ENCODE data around the gene NARS2.

NARS2 gene

GRCh38 chr11:78399136-78399535 is 175.5 kb downstream of the NARS2 start:
- Histone ChIP-seq H3K36me3 (ENCODE audit: control insufficient read depth, insufficient read depth, low read length) (peaks cover 8% of the 10 kb centered on the region), H3K4me3 (ENCODE audit: extremely low read depth, insufficient read depth, low read length, poor library complexity, severe bottlenecking) (no peak overlapping the region), H3K4me1 (ENCODE audit: control insufficient read depth, insufficient read depth, low read length, poor library complexity, severe bottlenecking) (peaks cover 3% of the 10 kb centered on the region), H3K27ac (ENCODE audit: low read depth, low read length, severe bottlenecking) (no peak overlapping the region), H3K9me3 (ENCODE audit: control insufficient read depth, low read length) (no peaks in the 10 kb centered on the region)
- 20 to 28% methylated on average over 3 to 4 of the region's 4 CpGs for WGBS, 2 experiments (ENCODE audit: insufficient coverage in 2 of 2)

DNA sequence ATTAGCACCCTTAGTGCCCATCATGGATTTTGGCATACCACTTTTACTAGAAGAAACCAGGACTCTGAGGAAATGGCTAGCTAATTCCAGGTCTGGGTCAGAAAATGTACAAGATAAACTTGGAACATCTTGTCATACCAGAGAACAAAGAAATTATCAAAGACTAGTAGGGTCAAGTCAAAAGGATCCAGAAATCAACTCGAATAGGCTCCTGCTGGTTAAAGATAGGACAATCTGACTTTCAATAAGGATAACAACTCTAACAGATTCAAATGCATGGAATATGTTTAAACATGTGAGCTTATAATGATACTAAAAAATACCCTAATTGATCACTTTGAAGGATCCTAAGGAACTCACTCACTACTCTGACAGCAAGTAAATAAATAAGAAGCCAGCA is 175.9 kb downstream of the NARS2 start:
- Histone ChIP-seq H3K9me3 (ENCODE audit: control insufficient read depth, low read length) (no peaks in the 10 kb centered on the region), H3K4me3 (ENCODE audit: extremely low read depth, insufficient read depth, low read length, poor library complexity, severe bottlenecking) (no peak overlapping the region), H3K4me1 (ENCODE audit: control insufficient read depth, insufficient read depth, low read length, poor library complexity, severe bottlenecking) (peaks cover 3% of the 10 kb centered on the region), H3K27ac (ENCODE audit: low read depth, low read length, severe bottlenecking) (no peak overlapping the region), H3K36me3 (ENCODE audit: control insufficient read depth, insufficient read depth, low read length) (peaks cover 8% of the 10 kb centered on the region)
- no CpG with 5 or more reads among the region's 1 CpG for WGBS, 2 experiments (ENCODE audit: insufficient coverage in 2 of 2)

DNA sequence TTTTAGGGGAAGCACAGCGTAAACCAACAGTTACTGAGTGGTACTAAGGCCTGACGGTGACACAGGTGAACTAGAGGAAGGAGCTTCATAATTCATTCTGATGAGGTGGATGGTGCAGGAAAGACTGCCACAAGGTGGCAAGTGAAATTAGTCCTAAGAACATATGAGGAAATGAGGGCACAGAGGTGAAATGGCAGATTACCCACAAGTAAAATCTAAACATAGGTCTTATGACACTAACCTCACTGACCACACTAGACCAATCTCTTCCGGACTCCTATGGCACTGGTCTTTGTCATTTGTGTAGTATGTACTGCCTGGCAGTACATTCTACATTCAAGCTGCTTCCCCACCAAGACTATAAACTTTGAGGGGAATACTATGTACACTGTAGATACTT is 177.3 kb downstream of the NARS2 start:
- 90 to 100% methylated on average over 2 of the region's 3 CpGs for WGBS, 2 experiments (ENCODE audit: insufficient coverage in 2 of 2)
- H3K27ac ChIP-seq (ENCODE audit: low read depth, low read length, severe bottlenecking) = no peak overlapping the region

GRCh38 chr11:78395597-78395996 is 179.1 kb downstream of the NARS2 start:
- Histone ChIP-seq H3K9me3 (ENCODE audit: control insufficient read depth, low read length) (no peaks in the 10 kb centered on the region), H3K4me3 (ENCODE audit: extremely low read depth, insufficient read depth, low read length, poor library complexity, severe bottlenecking) (no peak overlapping the region), H3K27ac (ENCODE audit: low read depth, low read length, severe bottlenecking) (no peak overlapping the region), H3K36me3 (ENCODE audit: control insufficient read depth, insufficient read depth, low read length) (peaks cover 3% of the 10 kb centered on the region), H3K4me1 (ENCODE audit: control insufficient read depth, insufficient read depth, low read length, poor library complexity, severe bottlenecking) (peaks cover 10% of the 10 kb centered on the region)
- WGBS, 2 experiments (ENCODE audit: insufficient coverage in 2 of 2) = no CpG with 5 or more reads among the region's 1 CpG

More for the DNA sequence above, 177.3 kb downstream of the NARS2 start:
- peaks cover 4% of the 10 kb centered on the region for H3K36me3 ChIP-seq (ENCODE audit: control insufficient read depth, insufficient read depth, low read length)
- H3K4me1 ChIP-seq (ENCODE audit: control insufficient read depth, insufficient read depth, low read length, poor library complexity, severe bottlenecking) = peaks cover 10% of the 10 kb centered on the region
- no peaks in the 10 kb centered on the region for H3K9me3 ChIP-seq (ENCODE audit: control insufficient read depth, low read length)
- H3K4me3 ChIP-seq (ENCODE audit: extremely low read depth, insufficient read depth, low read length, poor library complexity, severe bottlenecking) = no peak overlapping the region

DNA sequence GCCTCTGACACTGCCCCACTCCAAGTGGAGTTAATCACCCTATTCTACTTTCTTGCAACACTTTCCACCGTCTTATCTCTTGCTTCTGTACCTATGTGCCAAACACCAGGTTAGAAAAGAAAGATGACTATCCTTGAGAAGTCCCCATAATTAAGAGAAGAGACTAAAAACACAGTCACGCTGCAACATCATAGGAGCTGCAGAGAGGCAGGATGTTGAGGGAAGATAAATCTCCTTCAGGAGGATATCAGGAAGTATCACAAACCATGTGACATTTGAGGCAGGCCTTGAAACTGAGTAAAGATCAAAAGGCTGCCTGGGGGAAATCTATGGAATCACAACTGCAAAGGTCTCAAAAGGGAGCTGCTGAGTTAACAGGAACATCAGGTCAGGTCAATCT is 181.8 kb downstream of the NARS2 start:
- H3K4me3 ChIP-seq (ENCODE audit: extremely low read depth, insufficient read depth, low read length, poor library complexity, severe bottlenecking) = no peak overlapping the region
- peaks cover 7% of the 10 kb centered on the region for H3K4me1 ChIP-seq (ENCODE audit: control insufficient read depth, insufficient read depth, low read length, poor library complexity, severe bottlenecking)
- WGBS, 2 experiments (ENCODE audit: insufficient coverage in 2 of 2) = 77 to 100% methylated on average over 1 to 2 of the region's 2 CpGs
- no peak overlapping the region for H3K27ac ChIP-seq (ENCODE audit: low read depth, low read length, severe bottlenecking)
- H3K36me3 ChIP-seq (ENCODE audit: control insufficient read depth, insufficient read depth, low read length) = peaks cover 12% of the 10 kb centered on the region
- no peaks in the 10 kb centered on the region for H3K9me3 ChIP-seq (ENCODE audit: control insufficient read depth, low read length)

DNA sequence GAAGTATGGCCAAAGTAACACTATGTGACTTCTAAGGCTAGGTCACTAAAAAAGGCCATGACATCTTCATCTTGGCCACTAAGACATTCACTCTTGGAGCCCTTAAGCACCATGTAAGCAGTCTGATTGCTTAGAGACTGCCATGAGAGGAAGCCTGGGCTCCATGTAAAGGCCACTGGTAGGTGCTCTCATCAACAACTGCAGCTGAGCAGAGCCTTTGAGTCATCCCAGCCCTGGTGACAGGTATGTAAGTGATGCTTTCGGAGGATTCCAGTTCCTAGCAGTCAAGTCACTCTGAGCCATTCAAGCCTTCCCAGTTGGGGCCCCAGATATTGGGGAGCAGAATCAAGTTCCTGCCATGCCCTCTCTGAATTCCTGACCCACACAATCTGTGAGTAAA is 183.2 kb downstream of the NARS2 start:
- Histone ChIP-seq H3K27ac (ENCODE audit: low read depth, low read length, severe bottlenecking) (no peak overlapping the region), H3K4me1 (ENCODE audit: control insufficient read depth, insufficient read depth, low read length, poor library complexity, severe bottlenecking) (peaks cover 7% of the 10 kb centered on the region), H3K36me3 (ENCODE audit: control insufficient read depth, insufficient read depth, low read length) (peaks cover 14% of the 10 kb centered on the region), H3K9me3 (ENCODE audit: control insufficient read depth, low read length) (no peaks in the 10 kb centered on the region), H3K4me3 (ENCODE audit: extremely low read depth, insufficient read depth, low read length, poor library complexity, severe bottlenecking) (no peak overlapping the region)
- 100% methylated on average over 1 of the region's 1 CpG; no CpG with 5 or more reads in 1 of the 2 experiments for WGBS, 2 experiments (ENCODE audit: insufficient coverage in 2 of 2)

- 91 to 100% methylated on average over 2 to 4 of the region's 5 CpGs for WGBS, 2 experiments (ENCODE audit: insufficient coverage in 2 of 2)
- Histone ChIP-seq H3K4me3 (ENCODE audit: extremely low read depth, insufficient read depth, low read length, poor library complexity, severe bottlenecking) (no peak overlapping the region), H3K36me3 (ENCODE audit: control insufficient read depth, insufficient read depth, low read length) (peaks cover 20% of the 10 kb centered on the region), H3K27ac (ENCODE audit: low read depth, low read length, severe bottlenecking) (no peak overlapping the region), H3K4me1 (ENCODE audit: control insufficient read depth, insufficient read depth, low read length, poor library complexity, severe bottlenecking) (peaks cover 7% of the 10 kb centered on the region), H3K9me3 (ENCODE audit: control insufficient read depth, low read length) (peaks cover 4% of the 10 kb centered on the region)
Measured at GRCh38 chr11:78390809-78391208, 183.9 kb downstream of the NARS2 start.

- Histone ChIP-seq H3K9me3 (ENCODE audit: control insufficient read depth, low read length) (peaks cover 25% of the 10 kb centered on the region), H3K27ac (ENCODE audit: low read depth, low read length, severe bottlenecking) (no peak overlapping the region), H3K36me3 (ENCODE audit: control insufficient read depth, insufficient read depth, low read length) (peaks cover 44% of the 10 kb centered on the region), H3K4me1 (ENCODE audit: control insufficient read depth, insufficient read depth, low read length, poor library complexity, severe bottlenecking) (peaks cover 13% of the 10 kb centered on the region), H3K4me3 (ENCODE audit: extremely low read depth, insufficient read depth, low read length, poor library complexity, severe bottlenecking) (no peak overlapping the region)
- 100% methylated on average over 1 of the region's 3 CpGs; no CpG with 5 or more reads in 1 of the 2 experiments for WGBS, 2 experiments (ENCODE audit: insufficient coverage in 2 of 2)
Measured at GRCh38 chr11:78386215-78386941, 188.3 kb downstream of the NARS2 start.

All from mesodermal cell (in vitro differentiated cells).